Lung (tissue), 12 donors: Measurements from ENCODE around the gene PRAC1. TPM values are rescaled to one million over a fixed set of nuclear protein-coding genes. Genes with fewer than 3 reads are reported as not detected.
A peak's percentile ranks its signal among the peaks of the same experiment; 100 is the strongest.

Experiments
- ATAC-seq: fragments of 200-7000 bp; cut with Tn5 transposase; one replicate; pipeline ENCODE4 v1.9.1; 2020; ENCODE audit warnings: moderate number of reproducible peaks; ENCODE audit not compliant: insufficient read depth, low FRiP score
- DNase-seq, 3 donors: peaks; one replicate each; pipeline ENCODE4 v3.0.0-alpha.2; 2013 to 2017
- H3K27ac ChIP-seq, 2 donors: one replicate each; pipeline ENCODE4 v1.5.1; 2013; ENCODE audit warnings: mild to moderate bottlenecking in 2 of 2, moderate library complexity in 2 of 2, control low read depth in 1 of 2, inconsistent platforms in 1 of 2, low read depth in 1 of 2, low read length in 1 of 2
- H3K27me3 ChIP-seq, 3 donors: one replicate each; pipeline ENCODE4 v1.5.1; 2013; ENCODE audit warnings: low read length in 2 of 3; ENCODE audit not compliant: control insufficient read depth in 3 of 3, insufficient read depth in 3 of 3
- H3K36me3 ChIP-seq, 4 donors: one replicate each; pipeline ENCODE4 v1.5.1; 2013; ENCODE audit warnings: low read length in 4 of 4, mild to moderate bottlenecking in 1 of 4, moderate library complexity in 1 of 4; ENCODE audit not compliant: control insufficient read depth in 4 of 4, insufficient read depth in 4 of 4
- H3K4me1 ChIP-seq, 5 donors: one replicate each; pipeline ENCODE4 v1.5.1; 2013; ENCODE audit warnings: low read length in 5 of 5, mild to moderate bottlenecking in 2 of 5, moderate library complexity in 1 of 5; ENCODE audit not compliant: control insufficient read depth in 5 of 5, insufficient read depth in 5 of 5
- H3K4me3 ChIP-seq: one replicate; pipeline ENCODE4 v1.5.1; 2013; ENCODE audit warnings: mild to moderate bottlenecking, control low read depth, moderate library complexity
- H3K9ac ChIP-seq, 2 donors: one replicate each; pipeline ENCODE4 v1.5.1; 2013; ENCODE audit warnings: low read length in 2 of 2, control low read depth in 1 of 2; ENCODE audit not compliant: insufficient read depth in 1 of 2
- H3K9me3 ChIP-seq, 4 donors: one replicate each; pipeline ENCODE4 v1.5.1; 2013; ENCODE audit warnings: low read length in 3 of 4, mild to moderate bottlenecking in 1 of 4, moderate library complexity in 1 of 4; ENCODE audit not compliant: control insufficient read depth in 4 of 4, insufficient read depth in 3 of 4
- CTCF ChIP-seq: IDR thresholded peaks from 2 replicates; pipeline ENCODE4 v1.5.1; 2012; ENCODE audit warnings: mild to moderate bottlenecking; ENCODE audit errors: control extremely low read depth, extremely low read depth
- WGBS, 2 donors: extraction: QIAGEN DNeasy Blood & Tissue Kit; methylation state at CpG; one replicate each; pipeline ENCODE4 v1.1.7; 2013; 5-methylcytosine and 5-hydroxymethylcytosine counted together
- polyA plus RNA-seq, 2 donors: library from polyadenylated mRNA; stranded (reverse); fragments of 200-250 nt; gene quantifications; one replicate each; pipeline ENCODE4 v1.2.1, GENCODE V29; 2013
- total RNA-seq, 2 donors: library from RNA; depleted of rRNA in 1 of 2; stranded (reverse); fragments of >200 nt in 1 of 2; gene quantifications; one replicate each; pipeline ENCODE4 v1.2.1, GENCODE V29; 2014 to 2021
- donor health status: control.
- donor health status: control.
- donor health status: Bipolar disorder and iron deficiency.
- donor health status: healthy.
- donor health status: DM: yes; HTN: yes; CAD: no.

Gene PRAC1
- total and polyA plus RNA-seq, 4 donors = not detected

GRCh38 chr17:48731355-48731754, 9.0 kb upstream of the PRAC1 start:
- Histone ChIP-seq H3K36me3 (no peaks in the 10 kb centered on the region), H3K27ac (no peak overlapping the region), H3K4me1 (peaks cover 0 to 12% (median 0%) of the 10 kb centered on the region in 5 donors), H3K27me3 (peaks cover 9 to 99% (median 98%) of the 10 kb centered on the region in 3 donors), H3K4me3 (no peak overlapping the region), H3K9ac (no peak overlapping the region), H3K9me3 (peaks cover 0 to 6% (median 0%) of the 10 kb centered on the region in 4 donors)
- no peak for TF ChIP-seq CTCF
- no peak for ATAC-seq
- no peak for DNase-seq

- peaks cover 0 to 6% (median 0%) of the 10 kb centered on the region in 4 donors for H3K9me3 ChIP-seq
- H3K27me3 ChIP-seq = peaks cover 9 to 99% (median 97%) of the 10 kb centered on the region in 3 donors
- WGBS, 2 donors = 30 to 37% methylated on average over 3 of the region's 3 CpGs
- peaks cover 0 to 12% (median 0%) of the 10 kb centered on the region in 5 donors for H3K4me1 ChIP-seq
- no peak for TF ChIP-seq CTCF
- H3K36me3 ChIP-seq = no peaks in the 10 kb centered on the region
- DNase-seq = no peak
- no peak overlapping the region for H3K4me3 ChIP-seq
- no peak overlapping the region for H3K9ac ChIP-seq
- H3K27ac ChIP-seq = no peak overlapping the region
- ATAC-seq = no peak
Observed at GRCh38 chr17:48730240-48730550, 7.9 kb upstream of the PRAC1 start.

- ATAC-seq = no peak
- no peak for TF ChIP-seq CTCF
- 8% methylated on average over 19 of the region's 19 CpGs for WGBS, 2 donors
- Histone ChIP-seq H3K9me3 (peaks cover 0 to 6% (median 0%) of the 10 kb centered on the region in 4 donors), H3K36me3 (no peaks in the 10 kb centered on the region), H3K9ac (no peak overlapping the region), H3K4me1 (peaks cover 0 to 15% (median 2%) of the 10 kb centered on the region in 5 donors), H3K27me3 (peaks cover 9 to 99% (median 97%) of the 10 kb centered on the region in 3 donors), H3K27ac (no peak overlapping the region), H3K4me3 (no peak overlapping the region)
- peak in 1 of 3 donors; percentile 28 for DNase-seq
Observed at GRCh38 chr17:48729335-48730239, 7.3 kb upstream of the PRAC1 start.
